ENCODE results near the gene MYO5C. TPM values are rescaled to one million over a fixed set of nuclear protein-coding genes. Genes with fewer than 3 reads are reported as not detected.

The MYO5C gene
- total RNA-seq, 1 donor from 2014 or later = 24.1 TPM

DNA sequence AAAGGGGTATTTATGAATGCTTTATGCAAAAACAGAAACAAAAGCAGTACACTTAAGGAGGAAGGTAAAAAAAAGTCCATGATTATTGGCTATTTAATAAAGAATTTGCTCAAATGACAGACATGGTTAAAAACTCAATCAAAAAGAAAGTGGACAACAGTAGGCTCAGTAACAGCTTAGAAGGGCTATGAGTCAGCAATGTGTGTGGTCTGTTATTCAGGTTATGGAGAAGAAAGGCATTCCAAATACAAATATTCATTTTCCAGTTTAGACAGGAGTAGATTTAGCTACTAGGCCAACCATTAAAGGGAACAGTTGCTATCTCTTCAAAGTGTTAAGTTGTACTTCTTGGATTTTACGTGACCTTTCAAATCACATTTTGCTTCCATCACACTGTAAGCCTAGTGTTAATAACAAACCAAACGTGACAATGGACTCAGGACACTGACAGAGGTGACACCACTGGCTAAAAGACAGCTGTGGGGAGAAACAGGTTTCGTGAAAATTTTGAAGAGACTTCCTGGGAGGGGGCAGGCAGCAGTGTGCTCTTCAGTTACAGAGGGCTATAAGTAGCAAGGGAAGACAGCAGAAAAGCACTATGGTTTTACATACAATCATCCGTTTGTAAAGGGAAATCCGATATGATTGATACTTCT is 41.7 kb upstream of the MYO5C start:
- H3K27me3 Mint-ChIP-seq (ENCODE audit: insufficient read depth, low read depth) = peaks cover 2% of the 10 kb centered on the region
- Histone ChIP-seq H3K27ac (no peak overlapping the region), H3K4me3 (no peak overlapping the region), H3K4me2 (no peak overlapping the region), H3K9me3 (ENCODE audit: low read depth) (no peaks in the 10 kb centered on the region), H2AFZ (replicated peaks) (no peak overlapping the region), H3K79me2 (ENCODE audit: low read depth) (no peaks in the 10 kb centered on the region), H3K36me3 (no peaks in the 10 kb centered on the region), H4K20me1 (ENCODE audit: low read depth) (no peaks in the 10 kb centered on the region), H3K27me3 (no peaks in the 10 kb centered on the region), H3K9ac (no peak overlapping the region), H3K4me1 (no peaks in the 10 kb centered on the region), H3F3A (ENCODE audit: low read depth) (peaks cover 6% of the 10 kb centered on the region)
- H3K9me3 Mint-ChIP-seq = no peaks in the 10 kb centered on the region
- DNase-seq (ENCODE audit: low spot score) = no peak
- H3K36me3 Mint-ChIP-seq = peaks cover 2% of the 10 kb centered on the region
- TF ChIP-seq EZH2 (IDR thresholded peaks at IDR 0.05) = no peak
- TF ChIP-seq, protein P1, sequence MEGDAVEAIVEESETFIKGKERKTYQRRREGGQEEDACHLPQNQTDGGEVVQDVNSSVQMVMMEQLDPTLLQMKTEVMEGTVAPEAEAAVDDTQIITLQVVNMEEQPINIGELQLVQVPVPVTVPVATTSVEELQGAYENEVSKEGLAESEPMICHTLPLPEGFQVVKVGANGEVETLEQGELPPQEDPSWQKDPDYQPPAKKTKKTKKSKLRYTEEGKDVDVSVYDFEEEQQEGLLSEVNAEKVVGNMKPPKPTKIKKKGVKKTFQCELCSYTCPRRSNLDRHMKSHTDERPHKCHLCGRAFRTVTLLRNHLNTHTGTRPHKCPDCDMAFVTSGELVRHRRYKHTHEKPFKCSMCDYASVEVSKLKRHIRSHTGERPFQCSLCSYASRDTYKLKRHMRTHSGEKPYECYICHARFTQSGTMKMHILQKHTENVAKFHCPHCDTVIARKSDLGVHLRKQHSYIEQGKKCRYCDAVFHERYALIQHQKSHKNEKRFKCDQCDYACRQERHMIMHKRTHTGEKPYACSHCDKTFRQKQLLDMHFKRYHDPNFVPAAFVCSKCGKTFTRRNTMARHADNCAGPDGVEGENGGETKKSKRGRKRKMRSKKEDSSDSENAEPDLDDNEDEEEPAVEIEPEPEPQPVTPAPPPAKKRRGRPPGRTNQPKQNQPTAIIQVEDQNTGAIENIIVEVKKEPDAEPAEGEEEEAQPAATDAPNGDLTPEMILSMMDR (IDR thresholded peaks at IDR 0.05) = no peak
- no peak for TF ChIP-seq EZH2phosphoT487 (IDR thresholded peaks at IDR 0.05)
- H3K4me1 Mint-ChIP-seq = peaks cover 18% of the 10 kb centered on the region
- peak overlapping the region; percentile 11 for H3K27ac Mint-ChIP-seq
- no peak overlapping the region for H3K4me3 Mint-ChIP-seq

DNA sequence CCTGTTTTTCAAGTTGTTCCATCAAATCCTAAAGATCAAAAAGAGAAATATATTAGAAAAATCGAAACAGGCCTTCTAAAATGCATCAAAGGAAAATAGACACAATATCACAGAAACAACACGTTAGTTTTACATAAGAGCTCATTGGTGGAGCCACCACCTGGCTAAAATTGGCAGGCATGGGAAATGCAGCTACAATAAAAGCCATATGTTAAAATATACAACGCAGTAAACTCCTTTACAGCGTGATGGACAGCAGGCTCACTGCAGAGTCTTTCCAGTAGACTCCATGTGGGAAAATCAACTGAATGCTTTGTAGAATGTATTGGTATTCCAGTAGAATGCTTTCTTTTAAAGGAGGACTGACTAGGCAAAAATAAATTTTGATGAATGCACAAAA is 40.9 kb upstream of the MYO5C start:
- Histone ChIP-seq H2AFZ (replicated peaks) (no peak overlapping the region), H3K27me3 (no peaks in the 10 kb centered on the region), H3K4me3 (no peak overlapping the region), H4K20me1 (ENCODE audit: low read depth) (no peaks in the 10 kb centered on the region), H3K9me3 (ENCODE audit: low read depth) (no peaks in the 10 kb centered on the region), H3F3A (ENCODE audit: low read depth) (peaks cover 6% of the 10 kb centered on the region), H3K9ac (no peak overlapping the region), H3K27ac (no peak overlapping the region), H3K4me2 (no peak overlapping the region), H3K4me1 (no peaks in the 10 kb centered on the region), H3K79me2 (ENCODE audit: low read depth) (no peaks in the 10 kb centered on the region), H3K36me3 (no peaks in the 10 kb centered on the region)
- peaks cover 2% of the 10 kb centered on the region for H3K36me3 Mint-ChIP-seq
- DNase-seq (ENCODE audit: low spot score) = no peak
- TF ChIP-seq, protein P1 (IDR thresholded peaks at IDR 0.05) = peak; percentile 26
- no peak for TF ChIP-seq EZH2 (IDR thresholded peaks at IDR 0.05)
- no peak for TF ChIP-seq EZH2phosphoT487 (IDR thresholded peaks at IDR 0.05)
- no peak overlapping the region for H3K27ac Mint-ChIP-seq
- H3K27me3 Mint-ChIP-seq (ENCODE audit: insufficient read depth, low read depth) = peaks cover 2% of the 10 kb centered on the region
- no peak overlapping the region for H3K4me3 Mint-ChIP-seq
- H3K4me1 Mint-ChIP-seq = peaks cover 18% of the 10 kb centered on the region
- H3K9me3 Mint-ChIP-seq = no peaks in the 10 kb centered on the region

DNA sequence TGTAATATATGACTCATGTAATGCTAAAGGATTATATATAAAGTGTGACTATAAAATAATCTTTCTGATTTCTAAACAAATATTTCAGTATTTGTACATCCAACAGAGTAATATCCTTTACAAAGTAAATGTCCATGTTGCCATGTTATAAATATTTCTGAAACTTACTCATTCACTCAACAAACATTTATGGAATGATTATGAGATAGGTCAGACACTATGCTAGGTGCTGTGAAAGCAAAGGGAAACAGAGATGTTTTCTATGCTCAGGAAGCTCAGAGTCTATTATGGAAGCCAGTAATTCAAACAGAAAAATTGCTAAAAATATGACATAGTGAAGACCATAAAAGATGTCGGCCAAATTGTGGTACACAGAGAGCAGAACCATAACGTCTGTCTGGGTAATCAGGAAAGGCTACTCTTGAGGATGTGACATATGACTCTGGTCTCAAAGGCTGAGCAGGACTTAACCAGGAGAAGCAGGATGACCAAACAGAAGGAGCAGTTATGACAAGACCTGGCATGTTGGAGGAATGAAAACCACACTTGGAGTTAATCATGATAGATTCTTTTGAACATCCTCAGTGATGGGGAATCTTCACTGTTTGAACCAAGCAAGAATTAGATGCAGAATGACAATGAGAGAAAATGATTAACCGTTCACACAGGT is 39.0 kb upstream of the MYO5C start:
- no peaks in the 10 kb centered on the region for H4K20me1 ChIP-seq (ENCODE audit: low read depth)
- peaks cover 6% of the 10 kb centered on the region for H3F3A ChIP-seq (ENCODE audit: low read depth)
- H3K27me3 ChIP-seq = no peaks in the 10 kb centered on the region
- H3K79me2 ChIP-seq (ENCODE audit: low read depth) = no peaks in the 10 kb centered on the region
- Mint-ChIP-seq H3K27ac (no peak overlapping the region), H3K9me3 (no peaks in the 10 kb centered on the region), H3K27me3 (ENCODE audit: insufficient read depth, low read depth) (peaks cover 2% of the 10 kb centered on the region), H3K4me3 (no peak overlapping the region), H3K36me3 (peaks cover 2% of the 10 kb centered on the region), H3K4me1 (peaks cover 18% of the 10 kb centered on the region)
- TF ChIP-seq, protein P1 (IDR thresholded peaks at IDR 0.05) = no peak
- TF ChIP-seq EZH2phosphoT487 (IDR thresholded peaks at IDR 0.05) (no peak), EZH2 (IDR thresholded peaks at IDR 0.05) (no peak)
- H3K9ac ChIP-seq = no peak overlapping the region
- H2AFZ ChIP-seq (replicated peaks) = no peak overlapping the region
- H3K36me3 ChIP-seq = no peaks in the 10 kb centered on the region
- H3K4me2 ChIP-seq = no peak overlapping the region
- H3K4me3 ChIP-seq = no peak overlapping the region
- no peaks in the 10 kb centered on the region for H3K4me1 ChIP-seq
- DNase-seq (ENCODE audit: low spot score) = no peak
- H3K9me3 ChIP-seq (ENCODE audit: low read depth) = no peaks in the 10 kb centered on the region
- no peak overlapping the region for H3K27ac ChIP-seq

Measured in neural progenitor cell (in vitro differentiated cells).